Measurements from ENCODE around the gene PALM2AKAP2. TPM values are rescaled to one million over a fixed set of nuclear protein-coding genes. Genes with fewer than 3 reads are reported as not detected.

The PALM2AKAP2 gene
- total and polyA plus RNA-seq, 2 experiments from 2014 or later, result 13.1 to 16.7 TPM

DNA sequence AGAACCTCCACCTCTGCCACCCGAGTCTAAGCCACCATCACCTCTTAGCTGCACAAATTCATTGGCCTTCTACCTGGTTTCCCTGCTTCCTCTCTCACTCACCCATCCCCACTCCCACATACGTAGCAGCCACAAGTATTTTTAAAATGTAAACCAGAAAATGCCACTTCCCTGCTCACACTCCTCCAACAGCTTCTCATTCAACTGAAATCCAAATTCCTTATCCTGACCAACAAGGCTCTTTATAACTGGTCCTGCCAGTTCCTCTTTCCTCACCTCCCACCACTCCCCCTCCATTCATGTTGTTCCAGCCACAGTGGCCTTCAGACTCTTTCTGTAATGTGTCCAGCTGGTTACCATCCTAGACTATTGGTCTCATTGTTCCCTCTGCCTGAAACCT, 25.0 kb upstream of the PALM2AKAP2 start:
- H3K4me2 ChIP-seq (ENCODE audit: unreplicated experiment), result no peak overlapping the region
- no peaks in the 10 kb centered on the region for H3K9me3 ChIP-seq (ENCODE audit: low read depth)
- H3K9ac ChIP-seq, result no peak overlapping the region
- H2AFZ ChIP-seq, result no peak overlapping the region
- peaks cover 10% of the 10 kb centered on the region; the same call in 1 of the 2 replicates for H3K27me3 ChIP-seq (replicated peaks; ENCODE audit: insufficient read depth)
- TF ChIP-seq EZH2phosphoT487 (IDR thresholded peaks at IDR 0.05; ENCODE audit: insufficient read depth, low read depth) (no peak), EZH2 (IDR thresholded peaks at IDR 0.05; ENCODE audit: insufficient read depth, poor library complexity, severe bottlenecking) (no peak)
- no peak overlapping the region for H3K4me3 ChIP-seq
- no peaks in the 10 kb centered on the region for H3K36me3 ChIP-seq (ENCODE audit: low read depth)
- H3K4me1 ChIP-seq (ENCODE audit: insufficient read depth), result 0 out of 2 replicates have a peak, but pooled peaks cover 10% of the 10 kb centered on the region
- no peak for DNase-seq
- 62 to 66% methylated on average over 2 of the region's 2 CpGs for WGBS, 2 experiments (ENCODE audit: low coverage in 1 of 2, low lambda C conversion rate in 2 of 2, missing lambda C conversion rate in 2 of 2)
- H3K79me2 ChIP-seq (ENCODE audit: insufficient read depth), result no peaks in the 10 kb centered on the region
- no peaks in the 10 kb centered on the region; the same call in 1 of the 2 replicates for H3K9me2 ChIP-seq (ENCODE audit: insufficient read depth)
- 0 out of 2 replicates have a peak, but pooled peaks cover 5% of the 10 kb centered on the region for H3F3A ChIP-seq (ENCODE audit: insufficient read depth)
- in situ Hi-C loops (cut with MboI), result no loop called here
- H4K20me1 ChIP-seq (ENCODE audit: insufficient read depth), result no peaks in the 10 kb centered on the region
- no peak overlapping the region for H3K27ac ChIP-seq

DNA sequence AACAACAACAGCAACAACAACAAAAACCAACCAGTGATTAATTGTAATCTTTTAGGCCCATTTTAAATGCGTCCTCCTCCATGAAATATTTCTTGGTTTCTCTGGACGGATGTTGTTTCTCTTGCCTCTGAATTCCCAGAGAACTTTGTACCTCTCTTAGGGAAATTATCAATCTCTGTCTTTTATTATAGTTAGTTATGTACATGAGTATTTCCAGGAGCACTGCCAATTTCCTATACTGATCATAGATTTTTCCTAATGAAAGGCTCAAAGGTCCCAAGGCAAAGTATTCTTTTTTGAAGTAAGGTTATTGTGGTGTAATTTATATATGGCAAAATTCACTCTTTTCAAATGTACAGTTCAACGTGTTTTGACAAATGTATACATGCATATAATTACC, 20.4 kb upstream of the PALM2AKAP2 start:
- Histone ChIP-seq H3K4me1 (ENCODE audit: insufficient read depth) (no peaks in the 10 kb centered on the region), H3K9ac (no peak overlapping the region), H2AFZ (no peak overlapping the region), H3K27me3 (replicated peaks; ENCODE audit: insufficient read depth) (no peaks in the 10 kb centered on the region; the same call in 1 of the 2 replicates), H4K20me1 (ENCODE audit: insufficient read depth) (no peaks in the 10 kb centered on the region), H3K9me2 (ENCODE audit: insufficient read depth) (no peaks in the 10 kb centered on the region), H3K9me3 (ENCODE audit: low read depth) (no peaks in the 10 kb centered on the region), H3F3A (ENCODE audit: insufficient read depth) (no peaks in the 10 kb centered on the region), H3K4me3 (no peak overlapping the region), H3K36me3 (ENCODE audit: low read depth) (no peaks in the 10 kb centered on the region), H3K79me2 (ENCODE audit: insufficient read depth) (no peaks in the 10 kb centered on the region), H3K27ac (no peak overlapping the region), H3K4me2 (ENCODE audit: unreplicated experiment) (no peak overlapping the region)
- no peak for TF ChIP-seq EZH2 (IDR thresholded peaks at IDR 0.05; ENCODE audit: insufficient read depth, poor library complexity, severe bottlenecking)
- TF ChIP-seq EZH2phosphoT487 (IDR thresholded peaks at IDR 0.05; ENCODE audit: insufficient read depth, low read depth), result no peak
- 68 to 72% methylated on average over 3 of the region's 3 CpGs for WGBS, 2 experiments (ENCODE audit: low coverage in 1 of 2, low lambda C conversion rate in 2 of 2, missing lambda C conversion rate in 2 of 2)
- in situ Hi-C loops (cut with MboI), result no loop called here
- no peak for DNase-seq

DNA sequence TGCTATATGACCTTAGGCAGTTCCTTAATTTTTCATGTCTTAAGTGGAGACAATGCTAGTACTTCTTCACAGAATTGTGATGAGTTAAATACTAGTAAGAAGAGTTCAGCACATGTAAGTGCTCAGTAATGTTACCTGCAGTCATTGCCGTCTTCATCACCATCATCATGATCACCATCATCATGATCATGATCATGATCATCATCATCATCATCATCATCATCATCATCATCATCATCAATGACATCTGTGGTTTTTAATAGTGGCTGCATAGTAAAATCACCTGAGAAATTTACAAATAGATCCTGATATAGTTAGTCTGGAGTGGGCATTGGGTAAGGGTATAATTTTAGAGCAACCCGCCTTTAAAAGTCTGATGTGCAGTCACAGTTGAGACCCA, 14.7 kb upstream of the PALM2AKAP2 start:
- 94 to 97% methylated on average over 2 of the region's 2 CpGs for WGBS, 2 experiments (ENCODE audit: low coverage in 1 of 2, low lambda C conversion rate in 2 of 2, missing lambda C conversion rate in 2 of 2)
- no peak for DNase-seq
- H3F3A ChIP-seq (ENCODE audit: insufficient read depth), result peaks cover 8% of the 10 kb centered on the region; the same call in 1 of the 2 replicates

DNA sequence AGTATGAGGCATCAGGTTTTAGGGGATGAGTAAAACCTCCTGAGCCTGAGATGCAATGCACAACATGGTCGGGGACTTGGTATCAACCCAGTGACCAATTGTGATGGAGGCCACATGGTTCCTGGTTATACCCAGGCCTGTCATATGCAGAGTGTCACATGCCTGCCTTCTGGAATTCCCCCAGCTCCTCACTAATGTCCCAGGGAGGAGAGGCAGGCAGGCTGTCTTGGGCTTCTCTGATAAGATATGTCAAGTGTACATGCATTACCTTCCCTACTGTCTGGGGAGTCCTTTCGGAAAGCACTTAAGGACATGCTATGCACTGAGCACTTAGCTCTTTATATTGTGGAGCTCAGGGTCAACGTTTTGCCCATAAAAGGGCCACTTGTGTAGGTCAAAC, 14.2 kb upstream of the PALM2AKAP2 start:
- Histone ChIP-seq H3K4me2 (ENCODE audit: unreplicated experiment) (no peak overlapping the region), H3K79me2 (ENCODE audit: insufficient read depth) (no peaks in the 10 kb centered on the region), H3K36me3 (ENCODE audit: low read depth) (no peaks in the 10 kb centered on the region), H3K27me3 (replicated peaks; ENCODE audit: insufficient read depth) (no peaks in the 10 kb centered on the region), H3F3A (ENCODE audit: insufficient read depth) (peaks cover 10% of the 10 kb centered on the region; the same call in 1 of the 2 replicates), H3K9ac (0 out of 2 replicates have a peak overlapping the region, but pooled peaks have one; percentile 14), H3K9me3 (ENCODE audit: low read depth) (no peaks in the 10 kb centered on the region), H3K4me3 (no peak overlapping the region), H3K4me1 (ENCODE audit: insufficient read depth) (peaks cover 33% of the 10 kb centered on the region), H4K20me1 (ENCODE audit: insufficient read depth) (no peaks in the 10 kb centered on the region), H3K9me2 (ENCODE audit: insufficient read depth) (no peaks in the 10 kb centered on the region), H2AFZ (no peak overlapping the region), H3K27ac (peak overlapping the region; percentile 55)
- WGBS, 2 experiments (ENCODE audit: low coverage in 1 of 2, low lambda C conversion rate in 2 of 2, missing lambda C conversion rate in 2 of 2), result 91 to 97% methylated on average over 3 of the region's 3 CpGs
- no peak for DNase-seq
- TF ChIP-seq EZH2 (IDR thresholded peaks at IDR 0.05; ENCODE audit: insufficient read depth, poor library complexity, severe bottlenecking), result no peak
- TF ChIP-seq EZH2phosphoT487 (IDR thresholded peaks at IDR 0.05; ENCODE audit: insufficient read depth, low read depth), result no peak
- in situ Hi-C loops (cut with MboI), result no loop called here

More for the DNA sequence above, 14.7 kb upstream of the PALM2AKAP2 start:
- TF ChIP-seq EZH2phosphoT487 (IDR thresholded peaks at IDR 0.05; ENCODE audit: insufficient read depth, low read depth) (no peak), EZH2 (IDR thresholded peaks at IDR 0.05; ENCODE audit: insufficient read depth, poor library complexity, severe bottlenecking) (no peak)
- no peaks in the 10 kb centered on the region for H3K9me3 ChIP-seq (ENCODE audit: low read depth)
- H3K9me2 ChIP-seq (ENCODE audit: insufficient read depth), result no peaks in the 10 kb centered on the region
- in situ Hi-C loops (cut with MboI), result no loop called here
- H3K4me1 ChIP-seq (ENCODE audit: insufficient read depth), result peaks cover 27% of the 10 kb centered on the region
- H3K4me3 ChIP-seq, result no peak overlapping the region
- no peak overlapping the region for H3K27ac ChIP-seq
- H2AFZ ChIP-seq, result no peak overlapping the region
- H3K36me3 ChIP-seq (ENCODE audit: low read depth), result no peaks in the 10 kb centered on the region
- no peaks in the 10 kb centered on the region for H3K27me3 ChIP-seq (replicated peaks; ENCODE audit: insufficient read depth)
- H3K4me2 ChIP-seq (ENCODE audit: unreplicated experiment), result no peak overlapping the region
- H4K20me1 ChIP-seq (ENCODE audit: insufficient read depth), result no peaks in the 10 kb centered on the region
- no peaks in the 10 kb centered on the region for H3K79me2 ChIP-seq (ENCODE audit: insufficient read depth)
- no peak overlapping the region for H3K9ac ChIP-seq

Data from GM23248 (cell line).